ENCODE measurements around the gene SPAG16. TPM values are rescaled to one million over a fixed set of nuclear protein-coding genes. Genes with fewer than 3 reads are reported as not detected.

Gene SPAG16
- total RNA-seq, 3 donors from 2014 or later, result 25.3 to 42.0 (median 41.7) TPM

DNA sequence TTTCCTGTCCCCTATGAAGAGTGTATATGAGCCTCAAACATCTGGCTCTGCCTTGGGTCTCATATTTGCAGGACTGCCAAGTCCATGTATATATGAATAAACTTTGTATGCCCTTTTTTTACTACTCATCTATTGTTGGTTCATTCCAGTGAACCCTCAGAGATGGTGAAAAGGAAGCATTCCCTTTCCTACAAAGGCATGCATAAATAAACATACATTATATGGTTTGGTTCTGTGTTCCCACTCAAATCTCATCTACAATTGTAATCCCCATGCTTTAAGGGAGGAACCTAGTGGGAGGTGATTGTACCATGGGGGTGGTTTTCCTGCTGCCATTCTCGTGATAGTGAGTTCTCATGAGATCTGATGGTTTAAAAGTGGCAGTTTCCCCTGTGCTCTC, 534.2 kb downstream of the SPAG16 start:
- intact Hi-C loops (cut with DNase I; ENCODE audit: low total_unique reads), result no loop called here
- Histone ChIP-seq H3K9me3 (no peaks in the 10 kb centered on the region), H3K36me3 (no peaks in the 10 kb centered on the region), H3K4me3 (no peak overlapping the region), H3K27me3 (no peaks in the 10 kb centered on the region), H3K27ac (no peak overlapping the region), H3K4me1 (no peaks in the 10 kb centered on the region)
- TF ChIP-seq POLR2AphosphoS5 (IDR thresholded peaks at IDR 0.05) (no peak), POLR2A (IDR thresholded peaks at IDR 0.05) (no peak)
- TF ChIP-seq, protein P1, sequence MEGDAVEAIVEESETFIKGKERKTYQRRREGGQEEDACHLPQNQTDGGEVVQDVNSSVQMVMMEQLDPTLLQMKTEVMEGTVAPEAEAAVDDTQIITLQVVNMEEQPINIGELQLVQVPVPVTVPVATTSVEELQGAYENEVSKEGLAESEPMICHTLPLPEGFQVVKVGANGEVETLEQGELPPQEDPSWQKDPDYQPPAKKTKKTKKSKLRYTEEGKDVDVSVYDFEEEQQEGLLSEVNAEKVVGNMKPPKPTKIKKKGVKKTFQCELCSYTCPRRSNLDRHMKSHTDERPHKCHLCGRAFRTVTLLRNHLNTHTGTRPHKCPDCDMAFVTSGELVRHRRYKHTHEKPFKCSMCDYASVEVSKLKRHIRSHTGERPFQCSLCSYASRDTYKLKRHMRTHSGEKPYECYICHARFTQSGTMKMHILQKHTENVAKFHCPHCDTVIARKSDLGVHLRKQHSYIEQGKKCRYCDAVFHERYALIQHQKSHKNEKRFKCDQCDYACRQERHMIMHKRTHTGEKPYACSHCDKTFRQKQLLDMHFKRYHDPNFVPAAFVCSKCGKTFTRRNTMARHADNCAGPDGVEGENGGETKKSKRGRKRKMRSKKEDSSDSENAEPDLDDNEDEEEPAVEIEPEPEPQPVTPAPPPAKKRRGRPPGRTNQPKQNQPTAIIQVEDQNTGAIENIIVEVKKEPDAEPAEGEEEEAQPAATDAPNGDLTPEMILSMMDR (IDR thresholded peaks at IDR 0.05), result no peak
- DNase-seq (ENCODE audit: low spot score in 2 of 2), result no peak

DNA sequence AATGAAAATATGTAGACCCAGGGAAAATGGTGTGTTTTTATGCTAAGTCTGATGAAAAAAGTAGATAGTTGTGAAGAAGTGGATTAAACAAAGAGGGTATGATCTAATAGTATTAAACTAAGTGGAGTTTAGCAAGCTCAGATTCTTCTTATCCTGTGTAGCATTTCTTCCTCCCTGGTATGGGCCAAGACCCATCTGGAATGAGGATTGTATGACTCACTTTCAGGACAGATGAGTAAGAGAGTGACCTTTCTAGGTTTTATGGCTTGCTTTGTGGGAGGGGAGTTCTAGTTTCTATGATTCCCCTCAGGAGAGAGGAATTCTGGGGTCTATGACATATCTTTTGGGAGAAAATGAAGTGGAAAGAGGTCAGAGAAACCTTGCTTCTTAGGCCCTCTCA, 550.1 kb downstream of the SPAG16 start:
- no peak overlapping the region for H3K27ac ChIP-seq
- no peak overlapping the region for H3K4me3 ChIP-seq
- DNase-seq (ENCODE audit: low spot score in 2 of 2), result no peak
- peaks cover under 1% of the 10 kb centered on the region in 2 donors for H3K9me3 ChIP-seq
- intact Hi-C loops (cut with DNase I; ENCODE audit: low total_unique reads), result no loop called here
- no peaks in the 10 kb centered on the region for H3K4me1 ChIP-seq
- TF ChIP-seq POLR2A (IDR thresholded peaks at IDR 0.05) (no peak), POLR2AphosphoS5 (IDR thresholded peaks at IDR 0.05) (no peak)
- TF ChIP-seq, protein P1 (IDR thresholded peaks at IDR 0.05), result no peak
- H3K36me3 ChIP-seq, result no peaks in the 10 kb centered on the region
- H3K27me3 ChIP-seq, result no peaks in the 10 kb centered on the region

DNA sequence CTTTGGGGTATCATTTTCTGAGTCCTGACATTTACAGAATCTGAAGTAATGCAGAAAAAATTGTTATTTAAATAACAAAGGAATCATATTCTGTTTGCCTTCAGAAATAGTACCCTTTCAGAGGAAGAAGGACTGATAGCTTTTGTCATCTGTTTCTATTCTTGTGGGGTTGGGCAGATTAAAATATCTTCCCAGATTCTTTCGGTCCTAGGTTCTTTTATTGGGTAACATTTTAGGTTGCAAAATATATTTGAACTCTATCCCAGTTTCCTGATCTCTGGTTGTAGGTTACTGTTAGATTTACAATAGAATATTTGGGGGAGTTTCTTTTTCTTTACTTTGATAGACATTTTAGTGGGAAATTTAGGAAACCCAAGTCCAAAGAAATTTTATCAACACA, 550.5 kb downstream of the SPAG16 start:
- intact Hi-C loops (cut with DNase I; ENCODE audit: low total_unique reads), result no loop called here
- H3K4me1 ChIP-seq, result no peaks in the 10 kb centered on the region
- TF ChIP-seq POLR2AphosphoS5 (IDR thresholded peaks at IDR 0.05) (no peak), POLR2A (IDR thresholded peaks at IDR 0.05) (no peak)
- TF ChIP-seq, protein P1 (IDR thresholded peaks at IDR 0.05), result no peak
- no peak overlapping the region for H3K27ac ChIP-seq
- no peaks in the 10 kb centered on the region for H3K9me3 ChIP-seq
- DNase-seq (ENCODE audit: low spot score in 2 of 2), result no peak
- H3K36me3 ChIP-seq, result no peaks in the 10 kb centered on the region
- no peak overlapping the region for H3K4me3 ChIP-seq
- H3K27me3 ChIP-seq, result no peaks in the 10 kb centered on the region

DNA sequence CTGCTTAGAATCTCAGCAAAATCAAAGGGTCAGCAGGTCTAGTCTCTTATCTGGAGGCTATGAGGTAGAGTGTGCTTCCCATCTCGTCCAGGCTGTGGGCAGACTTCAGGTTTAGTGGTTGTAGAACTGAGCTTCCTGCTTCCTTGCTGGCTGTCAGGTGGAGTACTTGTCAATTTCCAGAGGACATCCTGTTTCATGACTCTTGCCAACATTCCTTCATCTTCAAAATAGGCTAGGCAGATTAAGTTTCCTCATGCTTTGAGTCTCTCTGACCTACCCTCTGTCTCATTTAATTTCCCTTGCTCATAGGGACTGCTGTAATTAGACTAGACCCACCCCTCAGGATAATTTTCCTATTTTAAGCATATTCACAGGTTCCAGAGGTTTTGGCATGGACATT, 562.6 kb downstream of the SPAG16 start:
- no peak for DNase-seq (ENCODE audit: low spot score in 2 of 2)
- no peaks in the 10 kb centered on the region for H3K36me3 ChIP-seq
- TF ChIP-seq, protein P1 (IDR thresholded peaks at IDR 0.05), result no peak
- no peak for TF ChIP-seq POLR2AphosphoS5 (IDR thresholded peaks at IDR 0.05)
- TF ChIP-seq POLR2A (IDR thresholded peaks at IDR 0.05), result no peak
- H3K9me3 ChIP-seq, result no peaks in the 10 kb centered on the region
- intact Hi-C loops (cut with DNase I; ENCODE audit: low total_unique reads), result no loop called here
- no peak overlapping the region for H3K4me3 ChIP-seq
- H3K27me3 ChIP-seq, result no peaks in the 10 kb centered on the region
- no peaks in the 10 kb centered on the region for H3K4me1 ChIP-seq
- no peak overlapping the region for H3K27ac ChIP-seq

DNA sequence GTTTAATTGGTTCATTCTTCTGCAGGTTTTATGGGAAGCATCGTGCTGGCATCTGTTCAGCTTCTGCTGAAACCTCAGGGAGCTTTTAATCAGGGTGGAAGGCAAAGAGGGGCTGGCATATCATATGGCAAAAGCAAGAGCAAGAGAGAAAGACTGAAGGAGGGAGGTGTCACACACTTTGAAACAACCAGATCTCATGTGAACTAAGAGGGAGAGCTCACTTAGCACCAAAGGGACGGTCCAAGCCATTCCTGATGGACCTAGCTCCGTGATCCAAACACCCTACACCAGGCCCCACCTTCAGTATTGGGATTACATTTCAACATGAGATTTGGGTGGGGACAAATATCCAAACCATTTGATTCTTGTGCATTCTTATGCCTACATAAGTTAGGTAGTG, 563.1 kb downstream of the SPAG16 start:
- Histone ChIP-seq H3K27me3 (no peaks in the 10 kb centered on the region), H3K4me1 (no peaks in the 10 kb centered on the region), H3K27ac (no peak overlapping the region), H3K4me3 (no peak overlapping the region), H3K36me3 (no peaks in the 10 kb centered on the region), H3K9me3 (no peaks in the 10 kb centered on the region)
- no peak for DNase-seq (ENCODE audit: low spot score in 2 of 2)
- TF ChIP-seq POLR2A (IDR thresholded peaks at IDR 0.05) (no peak), POLR2AphosphoS5 (IDR thresholded peaks at IDR 0.05) (no peak)
- TF ChIP-seq, protein P1 (IDR thresholded peaks at IDR 0.05), result no peak
- intact Hi-C loops (cut with DNase I; ENCODE audit: low total_unique reads), result no loop called here

All from breast epithelium (tissue), 4 donors.